GM12878 (cell line): Measurements from ENCODE around the gene C10orf90. TPM values are rescaled to one million over a fixed set of nuclear protein-coding genes. Genes with fewer than 3 reads are reported as not detected.

ENCODE experiments used
- ATAC-seq: fragments of 200-7000 bp; cut with Tn5 transposase; 3 replicates; pipeline ENCODE4 v1.9.1; 2020; ENCODE audit warnings: mild to moderate bottlenecking, moderate library complexity
- BruUV-seq: library from RNA; stranded (reverse); fragments of 400-500 nt; replicated peaks from 2 replicates; lab custom pipeline; 2021; lab: Mats Ljungman, UMichigan
- CTCF ChIA-PET: fragments of 300-600 bp; sonication (Branson Sonifier 250); formaldehyde crosslinking; extraction: SDS; loops from one replicate; lab custom pipeline; 2021; ENCODE audit warnings: inconsistent platforms; lab: Yijun Ruan, JAX
- POLR2A ChIA-PET: fragments of 350-600 bp; formaldehyde crosslinking; extraction: SDS; loops from one replicate; lab custom pipeline; 2021; ENCODE audit warnings: inconsistent platforms; lab: Charles Lee
- RAD21 ChIA-PET: fragments of 300-600 bp; sonication (Branson Sonifier 250); formaldehyde crosslinking; loops from one replicate; lab custom pipeline; 2023; ENCODE audit warnings: antibody characterized with exemption; ENCODE audit not compliant: unreplicated experiment; lab: Charles Lee
- SMC1A ChIA-PET: fragments of 300-600 bp; sonication (Branson Sonifier 250); formaldehyde crosslinking; loops from one replicate; lab custom pipeline; 2023; ENCODE audit not compliant: unreplicated experiment, uncharacterized antibody; lab: Charles Lee
- DNase-seq: peaks from one replicate; pipeline ENCODE4 v3.0.0-alpha.2; 2011; ENCODE audit warnings: low read depth, low spot score
- FAIRE-seq: peaks from 3 replicates; lab custom pipeline; 2011; peaks lifted over from hg19 to GRCh38; lab: Jason Lieb, UNC
- H2AFZ ChIP-seq: 2 replicates; pipeline ENCODE4 v1.6.0; 2011; ENCODE audit warnings: low read depth, low read length, control low read depth; ENCODE audit not compliant: control insufficient read depth
- H3K27ac ChIP-seq: 2 replicates; pipeline ENCODE4 v1.5.1; 2011; ENCODE audit warnings: control low read depth; ENCODE audit not compliant: control insufficient read depth, insufficient read depth
- H3K27me3 ChIP-seq, 2 experiments: replicated peaks in 1 of 2; 2 replicates each; pipeline versions ENCODE4 v1.6.0 to v1.6.1; 2011; ENCODE audit warnings: low read length in 1 of 2; ENCODE audit not compliant: control insufficient read depth in 2 of 2, insufficient read depth in 2 of 2
- H3K36me3 ChIP-seq, 2 experiments: 2 replicates each; pipeline ENCODE4 v1.5.1; 2011; ENCODE audit warnings: low read length in 1 of 2; ENCODE audit not compliant: control insufficient read depth in 2 of 2, insufficient read depth in 2 of 2
- H3K4me1 ChIP-seq: 2 replicates; pipeline ENCODE4 v1.6.1; 2011; ENCODE audit warnings: mild to moderate bottlenecking, low read length, moderate library complexity, mixed read lengths; ENCODE audit not compliant: control insufficient read depth, insufficient read depth
- H3K4me2 ChIP-seq: 2 replicates; pipeline ENCODE4 v1.6.0; 2011; ENCODE audit warnings: control low read depth; ENCODE audit not compliant: control insufficient read depth, insufficient read depth
- H3K4me3 ChIP-seq: fragments of 200-600 bp; sonication (generic); 2 replicates; pipeline ENCODE4 v1.5.1; 2016
- H3K79me2 ChIP-seq: 2 replicates; pipeline ENCODE4 v1.6.0; 2011; ENCODE audit warnings: low read length; ENCODE audit not compliant: control insufficient read depth, insufficient read depth
- H3K9ac ChIP-seq: 2 replicates; pipeline ENCODE4 v1.8.0; 2011; ENCODE audit warnings: low read length, control low read depth, mixed read lengths; ENCODE audit not compliant: control insufficient read depth, insufficient read depth
- H3K9me3 ChIP-seq: replicated peaks from 3 replicates; pipeline ENCODE4 v1.5.1; 2011; ENCODE audit warnings: mild to moderate bottlenecking, low read length; ENCODE audit not compliant: control insufficient read depth, insufficient read depth
- H4K20me1 ChIP-seq: 2 replicates; pipeline ENCODE4 v1.6.0; 2011; ENCODE audit not compliant: control insufficient read depth, insufficient read depth
- CBX5 ChIP-seq: sonication (generic); IDR thresholded peaks from 2 replicates; pipeline ENCODE4 v1.6.1; 2016; ENCODE audit warnings: low read depth, moderate library complexity, mild to moderate bottlenecking, inconsistent platforms
- CHD1 ChIP-seq: IDR thresholded peaks from 2 replicates; pipeline ENCODE4 v1.6.1; 2012; ENCODE audit warnings: low read depth, low read length, improper control_type of control experiment
- CREB1 ChIP-seq: IDR thresholded peaks from 2 replicates; pipeline ENCODE4 v1.6.1; 2012; ENCODE audit warnings: low read depth, mild to moderate bottlenecking, inconsistent platforms
- IKZF1 ChIP-seq: fragments of 450-650 bp; conservative IDR thresholded peaks from 2 replicates; pipeline ENCODE4 v1.6.1; 2017; ENCODE audit warnings: antibody characterized with exemption, mild to moderate bottlenecking
- IKZF2 ChIP-seq, 2 experiments: fragments of 450-650 bp; IDR thresholded peaks; 2 replicates each; pipeline ENCODE4 v1.6.1; 2017; ENCODE audit warnings: mild to moderate bottlenecking in 2 of 2, moderate library complexity in 2 of 2
- KAT2A ChIP-seq: conservative IDR thresholded peaks from 2 replicates; pipeline ENCODE4 v1.6.1; 2011; ENCODE audit warnings: low read depth, low read length; ENCODE audit not compliant: control insufficient read depth
- MEF2A ChIP-seq: IDR thresholded peaks from 2 replicates; pipeline ENCODE4 v1.6.1; 2011; ENCODE audit warnings: low read depth, mild to moderate bottlenecking, low read length, moderate library complexity; ENCODE audit not compliant: insufficient read depth
- NRF1 ChIP-seq: conservative IDR thresholded peaks from 2 replicates; pipeline ENCODE4 v1.6.1; 2011; ENCODE audit warnings: mild to moderate bottlenecking, low read depth, low read length, improper control_type of control experiment
- POLR2AphosphoS2 ChIP-seq: IDR thresholded peaks from 2 replicates; pipeline ENCODE4 v1.6.1; 2011; ENCODE audit warnings: low read depth, mild to moderate bottlenecking, low read length, improper control_type of control experiment, moderate library complexity
- RAD51 ChIP-seq: fragments of 450-650 bp; IDR thresholded peaks from 2 replicates; pipeline ENCODE4 v1.6.1; 2016; ENCODE audit warnings: moderate library complexity, mild to moderate bottlenecking, inconsistent platforms
- RBBP5 ChIP-seq: fragments of 200-600 bp; sonication (generic); conservative IDR thresholded peaks from 2 replicates; pipeline ENCODE4 v1.6.1; 2016
- RELA ChIP-seq: fragments of 450-650 bp; IDR thresholded peaks from 2 replicates; pipeline ENCODE4 v1.8.0; 2014; ENCODE audit warnings: borderline replicate concordance; ENCODE audit not compliant: partially characterized antibody
- SMAD1 ChIP-seq: fragments of 450-650 bp; IDR thresholded peaks from 2 replicates; pipeline ENCODE4 v1.6.1; 2018; ENCODE audit warnings: mild to moderate bottlenecking, low read depth; ENCODE audit not compliant: partially characterized antibody
- SREBF2 ChIP-seq: IDR thresholded peaks from 2 replicates; pipeline ENCODE4 v1.6.1; 2012; ENCODE audit warnings: mild to moderate bottlenecking, low read length
- SUZ12 ChIP-seq: fragments of 200-600 bp; sonication (generic); IDR thresholded peaks from one replicate; pipeline ENCODE4 v1.6.1; 2018; ENCODE audit warnings: antibody characterized with exemption, mild to moderate bottlenecking; ENCODE audit not compliant: unreplicated experiment
- ZNF207 ChIP-seq: fragments of 450-650 bp; IDR thresholded peaks from 2 replicates; pipeline ENCODE4 v1.6.1; 2014; ENCODE audit warnings: antibody characterized with exemption, mild to moderate bottlenecking, borderline replicate concordance
- ZNF217 ChIP-seq: fragments of 450-650 bp; IDR thresholded peaks from 2 replicates; pipeline ENCODE4 v1.6.1; 2017; ENCODE audit warnings: antibody characterized with exemption, mild to moderate bottlenecking
- WGBS: methylation state at CpG from one replicate; pipeline ENCODE4 v1.1.6; 2016; ENCODE audit warnings: low lambda C conversion rate; ENCODE audit not compliant: insufficient replicate concordance, insufficient coverage; ENCODE audit errors: missing lambda C conversion rate; 5-methylcytosine and 5-hydroxymethylcytosine counted together
- in situ Hi-C: fragments of 300-500 bp; cut with MboI; formaldehyde crosslinking; loops from 9 replicates; pipeline ENCODE4 v1.14.3; 2018; ENCODE audit warnings: mixed read lengths
- intact Hi-C: fragments of 100-400 bp; cut with micrococcal nuclease; formaldehyde crosslinking; loops from one replicate; pipeline ENCODE4 v1.14.2; 2022; ENCODE audit not compliant: unreplicated experiment
- polyA plus RNA-seq, 11 experiments: library from polyadenylated mRNA; depleted of rRNA in 4 of 11; unstranded in 6 of 11; stranded (reverse) in 5 of 11; fragments of >200 nt; fragmentation: Nextera tagmentation in 4 of 11; fragmentation: Illumina TruSeq in 1 of 11; extraction: Ambion mirVana in 4 of 11; extraction: Trizol in 1 of 11; gene quantifications; 1 replicate in 1 of 11; 2 replicates in 10 of 11; pipeline versions ENCODE4 v1.2.1 to v1.2.3, GENCODE V29; 2011 to 2016; ENCODE audit warnings: inconsistent platforms in 2 of 11, missing spikeins in 2 of 11, low read depth in 1 of 11
- total RNA-seq, 4 experiments: library from RNA; depleted of rRNA in 3 of 4; stranded (reverse); fragments of >200 nt in 3 of 4; fragmentation: Illumina TruSeq in 1 of 4; extraction: Trizol in 1 of 4; gene quantifications; 2 replicates each; pipeline versions ENCODE4 v1.2.1 to v1.2.3, GENCODE V29; 2013 to 2021
- TF ChIP-seq, protein P1 (sequence below): fragments of 450-650 bp; IDR thresholded peaks from 2 replicates; pipeline ENCODE4 v1.6.1; 2017; ENCODE audit warnings: mild to moderate bottlenecking, moderate library complexity
- TF ChIP-seq, protein P2 (sequence below): fragments of 450-650 bp; formaldehyde crosslinking; IDR thresholded peaks from 2 replicates; pipeline ENCODE4 v1.4.0; 2022; ENCODE audit warnings: mild to moderate bottlenecking, moderate library complexity

Gene C10orf90
- total and polyA plus RNA-seq, 10 of the 15 experiments (the other 5 are each of a cell fraction or from before 2014, with no cell fraction given), result 0.04 TPM; not detected in 9

DNA sequence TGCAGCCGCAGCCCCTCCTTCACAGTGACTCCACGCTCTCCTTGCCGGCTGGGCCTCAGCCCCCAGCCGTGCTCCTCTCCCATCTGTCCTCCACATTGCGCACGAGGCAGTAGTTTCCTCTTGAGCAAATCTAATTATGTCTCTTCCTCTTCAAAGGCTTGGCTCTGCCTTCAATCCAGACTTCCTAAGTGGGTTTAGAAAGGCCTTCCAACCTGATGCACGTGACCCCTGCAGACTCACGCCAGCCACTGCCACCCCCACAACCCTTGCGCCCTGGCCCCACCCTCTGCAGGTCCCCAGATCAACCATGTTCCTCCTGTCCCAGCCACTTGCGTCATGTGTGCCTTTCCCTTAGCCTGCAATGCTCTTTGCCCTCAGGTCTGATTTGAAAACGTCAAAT is 207.2 kb downstream of the C10orf90 start:
- no peaks in the 10 kb centered on the region for H4K20me1 ChIP-seq
- H2AFZ ChIP-seq, result no peak overlapping the region
- H3K4me2 ChIP-seq, result no peak overlapping the region
- H3K9ac ChIP-seq, result no peak overlapping the region
- no peak for TF ChIP-seq CBX5
- TF ChIP-seq IKZF1, result no peak
- no peak for TF ChIP-seq CHD1
- TF ChIP-seq RBBP5, result no peak
- TF ChIP-seq MEF2A, result no peak
- TF ChIP-seq CREB1, result no peak
- TF ChIP-seq POLR2AphosphoS2, result no peak
- no peak for TF ChIP-seq NRF1
- TF ChIP-seq, protein P1, sequence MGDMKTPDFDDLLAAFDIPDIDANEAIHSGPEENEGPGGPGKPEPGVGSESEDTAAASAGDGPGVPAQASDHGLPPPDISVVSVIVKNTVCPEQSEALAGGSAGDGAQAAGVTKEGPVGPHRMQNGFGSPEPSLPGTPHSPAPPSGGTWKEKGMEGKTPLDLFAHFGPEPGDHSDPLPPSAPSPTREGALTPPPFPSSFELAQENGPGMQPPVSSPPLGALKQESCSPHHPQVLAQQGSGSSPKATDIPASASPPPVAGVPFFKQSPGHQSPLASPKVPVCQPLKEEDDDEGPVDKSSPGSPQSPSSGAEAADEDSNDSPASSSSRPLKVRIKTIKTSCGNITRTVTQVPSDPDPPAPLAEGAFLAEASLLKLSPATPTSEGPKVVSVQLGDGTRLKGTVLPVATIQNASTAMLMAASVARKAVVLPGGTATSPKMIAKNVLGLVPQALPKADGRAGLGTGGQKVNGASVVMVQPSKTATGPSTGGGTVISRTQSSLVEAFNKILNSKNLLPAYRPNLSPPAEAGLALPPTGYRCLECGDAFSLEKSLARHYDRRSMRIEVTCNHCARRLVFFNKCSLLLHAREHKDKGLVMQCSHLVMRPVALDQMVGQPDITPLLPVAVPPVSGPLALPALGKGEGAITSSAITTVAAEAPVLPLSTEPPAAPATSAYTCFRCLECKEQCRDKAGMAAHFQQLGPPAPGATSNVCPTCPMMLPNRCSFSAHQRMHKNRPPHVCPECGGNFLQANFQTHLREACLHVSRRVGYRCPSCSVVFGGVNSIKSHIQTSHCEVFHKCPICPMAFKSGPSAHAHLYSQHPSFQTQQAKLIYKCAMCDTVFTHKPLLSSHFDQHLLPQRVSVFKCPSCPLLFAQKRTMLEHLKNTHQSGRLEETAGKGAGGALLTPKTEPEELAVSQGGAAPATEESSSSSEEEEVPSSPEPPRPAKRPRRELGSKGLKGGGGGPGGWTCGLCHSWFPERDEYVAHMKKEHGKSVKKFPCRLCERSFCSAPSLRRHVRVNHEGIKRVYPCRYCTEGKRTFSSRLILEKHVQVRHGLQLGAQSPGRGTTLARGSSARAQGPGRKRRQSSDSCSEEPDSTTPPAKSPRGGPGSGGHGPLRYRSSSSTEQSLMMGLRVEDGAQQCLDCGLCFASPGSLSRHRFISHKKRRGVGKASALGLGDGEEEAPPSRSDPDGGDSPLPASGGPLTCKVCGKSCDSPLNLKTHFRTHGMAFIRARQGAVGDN, result no peak
- no peak for TF ChIP-seq ZNF217
- no peak for TF ChIP-seq ZNF207
- TF ChIP-seq RAD51, result no peak
- TF ChIP-seq SMAD1, result no peak
- TF ChIP-seq SUZ12, result no peak
- no peak for TF ChIP-seq SREBF2
- no peak for TF ChIP-seq KAT2A
- TF ChIP-seq IKZF2 (IDR thresholded peaks at IDR 0.05), result no peak
- TF ChIP-seq, protein P2, sequence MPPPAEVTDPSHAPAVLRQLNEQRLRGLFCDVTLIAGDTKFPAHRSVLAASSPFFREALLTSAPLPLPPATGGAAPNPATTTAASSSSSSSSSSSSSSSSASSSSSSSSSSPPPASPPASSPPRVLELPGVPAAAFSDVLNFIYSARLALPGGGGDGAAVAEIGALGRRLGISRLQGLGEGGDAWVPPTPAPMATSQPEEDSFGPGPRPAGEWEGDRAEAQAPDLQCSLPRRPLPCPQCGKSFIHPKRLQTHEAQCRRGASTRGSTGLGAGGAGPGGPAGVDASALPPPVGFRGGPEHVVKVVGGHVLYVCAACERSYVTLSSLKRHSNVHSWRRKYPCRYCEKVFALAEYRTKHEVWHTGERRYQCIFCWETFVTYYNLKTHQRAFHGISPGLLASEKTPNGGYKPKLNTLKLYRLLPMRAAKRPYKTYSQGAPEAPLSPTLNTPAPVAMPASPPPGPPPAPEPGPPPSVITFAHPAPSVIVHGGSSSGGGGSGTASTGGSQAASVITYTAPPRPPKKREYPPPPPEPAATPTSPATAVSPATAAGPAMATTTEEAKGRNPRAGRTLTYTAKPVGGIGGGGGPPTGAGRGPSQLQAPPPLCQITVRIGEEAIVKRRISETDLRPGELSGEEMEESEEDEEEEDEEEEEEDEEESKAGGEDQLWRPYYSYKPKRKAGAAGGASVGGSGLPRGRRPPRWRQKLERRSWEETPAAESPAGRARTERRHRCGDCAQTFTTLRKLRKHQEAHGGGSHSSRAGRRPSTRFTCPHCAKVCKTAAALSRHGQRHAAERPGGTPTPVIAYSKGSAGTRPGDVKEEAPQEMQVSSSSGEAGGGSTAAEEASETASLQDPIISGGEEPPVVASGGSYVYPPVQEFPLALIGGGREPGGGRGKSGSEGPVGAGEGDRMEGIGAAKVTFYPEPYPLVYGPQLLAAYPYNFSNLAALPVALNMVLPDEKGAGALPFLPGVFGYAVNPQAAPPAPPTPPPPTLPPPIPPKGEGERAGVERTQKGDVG (CRISPR knock-in tag), result no peak
- TF ChIP-seq RELA, result no peak
- ChIA-PET SMC1A (no interaction called here), POLR2A (no interaction called here), CTCF (no interaction called here), RAD21 (no interaction called here)
- intact Hi-C loops (no loop called here), in situ Hi-C loops (no loop called here)
- no peak overlapping the region for H3K27ac ChIP-seq
- FAIRE-seq (no peak), DNase-seq (no peak), ATAC-seq (no peak)
- no peaks in the 10 kb centered on the region for H3K79me2 ChIP-seq
- no peaks in the 10 kb centered on the region for H3K4me1 ChIP-seq
- H3K36me3 ChIP-seq, result no peaks in the 10 kb centered on the region
- no TSS peak for BruUV-seq
- WGBS, result 19% methylated on average over 11 of the region's 11 CpGs
- no peak overlapping the region for H3K4me3 ChIP-seq
- H3K9me3 ChIP-seq, result no peaks in the 10 kb centered on the region
- no peaks in the 10 kb centered on the region for H3K27me3 ChIP-seq
